HG03432 (cell line): Measurements from ENCODE around the gene SCAMP4.
"Not testable (repeated sequence)": the region's sequence is repeated elsewhere in the genome, so short reads cannot be mapped to it uniquely, and the experiment has no call there.

ENCODE experiments used
- ATAC-seq: cut with Tn5 transposase; IDR thresholded peaks from one replicate; pipeline ENCODE4 v1.9.1; 2021; ENCODE audit warnings: mild to moderate bottlenecking, moderate library complexity; ENCODE audit not compliant: unreplicated experiment

The SCAMP4 gene

GRCh38 chr19:1882786-1883692 lies 22.2 kb upstream of the SCAMP4 start:
- ATAC-seq: no peak

GRCh38 chr19:1883784-1884183 lies 21.4 kb upstream of the SCAMP4 start:
- ATAC-seq: no peak

- ATAC-seq: no peak
These were observed 20.9 kb upstream of the SCAMP4 start for GRCh38 chr19:1884291-1884718.

GRCh38 chr19:1884719-1885334 lies 20.4 kb upstream of the SCAMP4 start:
- peak; percentile 26 for ATAC-seq

GRCh38 chr19:1885398-1886119 lies 19.6 kb upstream of the SCAMP4 start, which contains the start of gene ABHD17A:
ABHD17A (minus strand) TSS chr19:1885496; CDS start chr19:1881566, 3,930 bp downstream.
- peak; percentile 71 for ATAC-seq

- ATAC-seq: not testable (repeated sequence)
These were observed 18.8 kb upstream of the SCAMP4 start for GRCh38 chr19:1886360-1886759.

- ATAC-seq: no peak
These were observed 16.8 kb upstream of the SCAMP4 start for GRCh38 chr19:1888385-1888784.

- ATAC-seq: no peak
These were observed 15.3 kb upstream of the SCAMP4 start for GRCh38 chr19:1889907-1890306.

GRCh38 chr19:1893791-1894190 lies 11.4 kb upstream of the SCAMP4 start:
- ATAC-seq: no peak

GRCh38 chr19:1896508-1896907 lies 8.7 kb upstream of the SCAMP4 start:
- ATAC-seq: no peak

GRCh38 chr19:1901940-1902404 lies 3.2 kb upstream of the SCAMP4 start:
- ATAC-seq: no peak

- no peak for ATAC-seq
These were observed 2.3 kb upstream of the SCAMP4 start for GRCh38 chr19:1902923-1903322.

- peak; percentile 3 for ATAC-seq
These were observed 414 bp upstream of the SCAMP4 start for GRCh38 chr19:1904860-1905109.

- no peak for ATAC-seq
These were observed 720 bp downstream of the SCAMP4 start for GRCh38 chr19:1905863-1906375.

GRCh38 chr19:1906985-1907562 lies 1.9 kb downstream of the SCAMP4 start:
- ATAC-seq: no peak

GRCh38 chr19:1907563-1908363 lies 2.6 kb downstream of the SCAMP4 start:
- ATAC-seq: no peak

- no peak for ATAC-seq
These were observed 3.1 kb downstream of the SCAMP4 start for GRCh38 chr19:1908364-1908678.

GRCh38 chr19:1909761-1910080 lies 4.5 kb downstream of the SCAMP4 start:
- ATAC-seq: no peak

- no peak for ATAC-seq
These were observed 5.0 kb downstream of the SCAMP4 start for GRCh38 chr19:1910177-1910576.

- ATAC-seq: no peak
These were observed 5.9 kb downstream of the SCAMP4 start for GRCh38 chr19:1911098-1911497.

- ATAC-seq: no peak
These were observed 6.8 kb downstream of the SCAMP4 start for GRCh38 chr19:1911995-1912394.
